Measurements from ENCODE around the gene OLFM4. TPM values are rescaled to one million over a fixed set of nuclear protein-coding genes. Genes with fewer than 3 reads are reported as not detected.
"Not testable (repeated sequence)": the region's sequence is repeated elsewhere in the genome, so short reads cannot be mapped to it uniquely, and the experiment has no call there.

Gene OLFM4
- polyA plus RNA-seq, 1 donor (not counting 4 experiments of a cell fraction or from before 2014, with no cell fraction given): not detected

GRCh38 chr13:53013113-53013512 is 15.5 kb upstream of the OLFM4 start:
- H3K4me2 ChIP-seq (ENCODE audit: control insufficient read depth, extremely low read depth, insufficient read depth, low read depth, low read length): no peak overlapping the region
- H3K4me1 ChIP-seq (ENCODE audit: control insufficient read depth, extremely low read depth, insufficient read depth, low read length): peaks cover 3% of the 10 kb centered on the region
- no peak for FAIRE-seq
- H4K20me1 ChIP-seq (ENCODE audit: control insufficient read depth, extremely low read depth, insufficient read depth, low read length): no peaks in the 10 kb centered on the region
- TF ChIP-seq, protein P1, sequence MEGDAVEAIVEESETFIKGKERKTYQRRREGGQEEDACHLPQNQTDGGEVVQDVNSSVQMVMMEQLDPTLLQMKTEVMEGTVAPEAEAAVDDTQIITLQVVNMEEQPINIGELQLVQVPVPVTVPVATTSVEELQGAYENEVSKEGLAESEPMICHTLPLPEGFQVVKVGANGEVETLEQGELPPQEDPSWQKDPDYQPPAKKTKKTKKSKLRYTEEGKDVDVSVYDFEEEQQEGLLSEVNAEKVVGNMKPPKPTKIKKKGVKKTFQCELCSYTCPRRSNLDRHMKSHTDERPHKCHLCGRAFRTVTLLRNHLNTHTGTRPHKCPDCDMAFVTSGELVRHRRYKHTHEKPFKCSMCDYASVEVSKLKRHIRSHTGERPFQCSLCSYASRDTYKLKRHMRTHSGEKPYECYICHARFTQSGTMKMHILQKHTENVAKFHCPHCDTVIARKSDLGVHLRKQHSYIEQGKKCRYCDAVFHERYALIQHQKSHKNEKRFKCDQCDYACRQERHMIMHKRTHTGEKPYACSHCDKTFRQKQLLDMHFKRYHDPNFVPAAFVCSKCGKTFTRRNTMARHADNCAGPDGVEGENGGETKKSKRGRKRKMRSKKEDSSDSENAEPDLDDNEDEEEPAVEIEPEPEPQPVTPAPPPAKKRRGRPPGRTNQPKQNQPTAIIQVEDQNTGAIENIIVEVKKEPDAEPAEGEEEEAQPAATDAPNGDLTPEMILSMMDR (optimal IDR thresholded peaks at IDR 0.05 in 1 of 3, IDR thresholded peaks at IDR 0.05 in 1 of 3, conservative IDR thresholded peaks at IDR 0.05 in 1 of 3; ENCODE audit: extremely low read depth in 1 of 3, insufficient read depth in 2 of 3, low read length in 3 of 3): no peak
- no peaks in the 10 kb centered on the region for H3K79me2 ChIP-seq (ENCODE audit: control insufficient read depth, insufficient read depth, low read length)
- no peak overlapping the region for H3K9ac ChIP-seq (ENCODE audit: control insufficient read depth, extremely low read depth, insufficient read depth, low read length)
- no peak overlapping the region for H2AFZ ChIP-seq (ENCODE audit: control insufficient read depth, low read length)
- dilution Hi-C loops (cut with MboI; ENCODE audit: extremely low pct_ligation_motif_present, low sequenced_read_pairs): no loop called here
- H3K9me1 ChIP-seq (ENCODE audit: control insufficient read depth, extremely low read depth, insufficient read depth, low read length): no peaks in the 10 kb centered on the region
- no peaks in the 10 kb centered on the region for H3K36me3 ChIP-seq (ENCODE audit: control insufficient read depth in 2 of 2, extremely low read depth in 1 of 2, insufficient read depth in 2 of 2, low read length in 2 of 2)
- no peak overlapping the region for H3K27ac ChIP-seq (ENCODE audit: control insufficient read depth, insufficient read depth, low read length)
- no peaks in the 10 kb centered on the region for H3K9me3 ChIP-seq (ENCODE audit: control insufficient read depth, low read depth, low read length)
- peaks cover 33% of the 10 kb centered on the region for H3K27me3 ChIP-seq (ENCODE audit: control insufficient read depth, extremely low read depth, insufficient read depth, low read length)
- H3K4me3 ChIP-seq (ENCODE audit: control insufficient read depth in 2 of 3, extremely low read depth in 1 of 3, insufficient read depth in 2 of 3, low read depth in 1 of 3, low read length in 3 of 3): no peak overlapping the region
- DNase-seq (ENCODE audit: low read depth, low spot score): no peak

- FAIRE-seq; H3K4me1 ChIP-seq (ENCODE audit: control insufficient read depth, extremely low read depth, insufficient read depth, low read length): not testable (repeated sequence)
Measured at GRCh38 chr13:53014018-53014417, 14.6 kb upstream of the OLFM4 start.

More at GRCh38 chr13:53014018-53014417, 14.6 kb upstream of the OLFM4 start:
- DNase-seq (ENCODE audit: low read depth, low spot score); H4K20me1 ChIP-seq (ENCODE audit: control insufficient read depth, extremely low read depth, insufficient read depth, low read length); H3K9ac ChIP-seq (ENCODE audit: control insufficient read depth, extremely low read depth, insufficient read depth, low read length); H3K4me2 ChIP-seq (ENCODE audit: control insufficient read depth, extremely low read depth, insufficient read depth, low read depth, low read length); H3K4me3 ChIP-seq (ENCODE audit: control insufficient read depth in 2 of 3, extremely low read depth in 1 of 3, insufficient read depth in 2 of 3, low read depth in 1 of 3, low read length in 3 of 3); H3K79me2 ChIP-seq (ENCODE audit: control insufficient read depth, insufficient read depth, low read length); H3K27ac ChIP-seq (ENCODE audit: control insufficient read depth, insufficient read depth, low read length); H3K9me3 ChIP-seq (ENCODE audit: control insufficient read depth, low read depth, low read length); H2AFZ ChIP-seq (ENCODE audit: control insufficient read depth, low read length); H3K36me3 ChIP-seq (ENCODE audit: control insufficient read depth in 2 of 2, extremely low read depth in 1 of 2, insufficient read depth in 2 of 2, low read length in 2 of 2); H3K9me1 ChIP-seq (ENCODE audit: control insufficient read depth, extremely low read depth, insufficient read depth, low read length); dilution Hi-C loops (cut with MboI; ENCODE audit: extremely low pct_ligation_motif_present, low sequenced_read_pairs): not testable (repeated sequence)
- H3K27me3 ChIP-seq (ENCODE audit: control insufficient read depth, extremely low read depth, insufficient read depth, low read length): peaks cover 34% of the 10 kb centered on the region
